CD14-positive monocyte (primary cell): Measurements from ENCODE around the gene KCNC1. TPM values are rescaled to one million over a fixed set of nuclear protein-coding genes. Genes with fewer than 3 reads are reported as not detected.

Experiments
- DNase-seq, 3 donors: peaks; one replicate each; pipeline ENCODE4 v3.0.0-alpha.2; 2011 to 2022
- H2AFZ ChIP-seq: 2 replicates; pipeline ENCODE4 v1.6.0; 2012; ENCODE audit warnings: mild to moderate bottlenecking, low read depth, low read length, inconsistent platforms; ENCODE audit not compliant: insufficient read depth, poor library complexity, severe bottlenecking
- H3K27ac ChIP-seq, 2 donors: 1 replicate in 1 of 2; 2 replicates in 1 of 2; pipeline ENCODE4 v1.5.1; 2012 to 2013; ENCODE audit warnings: low read length in 2 of 2, control low read depth in 1 of 2, inconsistent platforms in 1 of 2, low read depth in 1 of 2, mild to moderate bottlenecking in 1 of 2
- H3K27me3 ChIP-seq, 2 donors: one replicate each; pipeline versions ENCODE4 v1.6.0 to v1.6.1; 2011 to 2013; ENCODE audit warnings: low read length in 2 of 2; ENCODE audit not compliant: control insufficient read depth in 2 of 2, insufficient read depth in 2 of 2
- H3K36me3 ChIP-seq, 2 donors: replicated peaks in 1 of 2; 1 replicate in 1 of 2; 2 replicates in 1 of 2; pipeline versions ENCODE4 v1.5.1 to v1.6.1; 2012 to 2013; ENCODE audit warnings: low read length in 2 of 2, control low read depth in 1 of 2, inconsistent platforms in 1 of 2, mild to moderate bottlenecking in 1 of 2; ENCODE audit not compliant: insufficient read depth in 2 of 2, control insufficient read depth in 1 of 2
- H3K4me1 ChIP-seq, 2 donors: 1 replicate in 1 of 2; 2 replicates in 1 of 2; pipeline versions ENCODE4 v1.5.1 to v1.6.1; 2012 to 2013; ENCODE audit warnings: low read length in 2 of 2, control low read depth in 1 of 2, inconsistent platforms in 1 of 2, mild to moderate bottlenecking in 1 of 2, moderate library complexity in 1 of 2; ENCODE audit not compliant: insufficient read depth in 2 of 2, control insufficient read depth in 1 of 2
- H3K4me2 ChIP-seq: replicated peaks from 2 replicates; pipeline ENCODE3; 2012; ENCODE audit warnings: low read length, moderate library complexity, mild to moderate bottlenecking; ENCODE audit not compliant: poor library complexity, severe bottlenecking; ENCODE audit errors: extremely low read depth
- H3K4me3 ChIP-seq, 3 experiments: fragments of 200-600 bp in 1 of 3; sonication (generic) in 1 of 3; replicated peaks in 1 of 3; 1 replicate in 2 of 3; 2 replicates in 1 of 3; pipeline ENCODE4 v1.5.1; 2011 to 2013; ENCODE audit warnings: low read length in 3 of 3, mild to moderate bottlenecking in 3 of 3, control low read depth in 2 of 3, low read depth in 2 of 3, inconsistent platforms in 1 of 3, moderate library complexity in 1 of 3
- H3K79me2 ChIP-seq: 2 replicates; pipeline ENCODE4 v1.6.0; 2012; ENCODE audit warnings: mild to moderate bottlenecking, control low read depth, inconsistent platforms, low read length, moderate library complexity; ENCODE audit not compliant: insufficient read depth
- H3K9ac ChIP-seq: 2 replicates; pipeline ENCODE4 v1.6.0; 2017; ENCODE audit warnings: low read length, mild to moderate bottlenecking; ENCODE audit not compliant: insufficient read depth, poor library complexity, severe bottlenecking
- H3K9me3 ChIP-seq, 2 donors: replicated peaks in 1 of 2; 1 replicate in 1 of 2; 2 replicates in 1 of 2; pipeline versions ENCODE4 v1.5.1 to v1.6.1; 2012 to 2013; ENCODE audit warnings: low read length in 2 of 2, control low read depth in 1 of 2; ENCODE audit not compliant: control insufficient read depth in 1 of 2, insufficient read depth in 1 of 2
- H4K20me1 ChIP-seq: 2 replicates; pipeline ENCODE4 v1.6.0; 2012; ENCODE audit warnings: mild to moderate bottlenecking, low read length, control low read depth, moderate library complexity; ENCODE audit not compliant: insufficient read depth
- H3K27ac Mint-ChIP-seq, 7 donors: one replicate each; pipeline ENCODE4 v1.8.0; 2020; ENCODE audit warnings: mild to moderate bottlenecking in 7 of 7, mixed read lengths in 7 of 7, moderate library complexity in 6 of 7, inconsistent platforms in 2 of 7
- H3K27me3 Mint-ChIP-seq, 3 donors: one replicate each; pipeline ENCODE4 v1.8.0; 2021 to 2022; ENCODE audit warnings: low read depth in 3 of 3, mild to moderate bottlenecking in 3 of 3, mixed read lengths in 3 of 3, moderate library complexity in 3 of 3, inconsistent platforms in 1 of 3
- H3K36me3 Mint-ChIP-seq, 2 donors: one replicate each; pipeline ENCODE4 v1.8.0; 2020; ENCODE audit warnings: mixed read lengths in 2 of 2, inconsistent platforms in 1 of 2, mild to moderate bottlenecking in 1 of 2
- H3K4me1 Mint-ChIP-seq: one replicate; pipeline ENCODE4 v1.8.0; 2020; ENCODE audit warnings: mild to moderate bottlenecking, mixed read lengths
- H3K4me3 Mint-ChIP-seq, 2 donors: one replicate each; pipeline ENCODE4 v1.8.0; 2020; ENCODE audit warnings: mild to moderate bottlenecking in 2 of 2, mixed read lengths in 2 of 2, moderate library complexity in 1 of 2
- H3K9me3 Mint-ChIP-seq, 7 donors: one replicate each; pipeline ENCODE4 v1.8.0; 2020 to 2022; ENCODE audit warnings: mixed read lengths in 7 of 7, mild to moderate bottlenecking in 6 of 7, moderate library complexity in 6 of 7, inconsistent platforms in 2 of 7
- CTCF ChIP-seq: fragments of 200-600 bp; IDR thresholded peaks from one replicate; pipeline ENCODE4 v1.8.0; 2022; ENCODE audit warnings: antibody characterized with exemption, mild to moderate bottlenecking
- WGBS: methylation state at CpG from one replicate; pipeline ENCODE4 v1.1.5; 2013; ENCODE audit warnings: missing lambda C conversion rate; ENCODE audit not compliant: insufficient coverage; 5-methylcytosine and 5-hydroxymethylcytosine counted together
- intact Hi-C, 2 donors: fragments of 100-400 bp; cut with micrococcal nuclease; formaldehyde crosslinking; loops; one replicate each; pipeline versions ENCODE4 v1.15.0 to v1.15.1; 2023
- polyA plus RNA-seq, 3 donors: library from polyadenylated mRNA; depleted of rRNA in 1 of 3; unstranded in 2 of 3; stranded (reverse) in 1 of 3; fragments of 300-500 nt in 2 of 3; fragments of >200 nt in 1 of 3; fragmentation: Illumina TruSeq in 2 of 3; gene quantifications; 1 replicate in 2 of 3; 2 replicates in 1 of 3; pipeline ENCODE4 v1.2.3, GENCODE V29; 2012 to 2021

Gene KCNC1
- polyA plus RNA-seq, 3 donors: not detected

GRCh38 chr11:17751558-17751957 lies 17.0 kb downstream of the KCNC1 start:
- no peak overlapping the region for H3K27ac Mint-ChIP-seq
- no peak for DNase-seq
- H3K36me3 Mint-ChIP-seq: no peaks in the 10 kb centered on the region
- intact Hi-C loops: no loop called here
- H3K4me2 ChIP-seq: no peak overlapping the region
- H3K79me2 ChIP-seq: no peaks in the 10 kb centered on the region
- no peak overlapping the region for H3K4me3 ChIP-seq
- peaks cover 8 to 10% (median 8%) of the 10 kb centered on the region in 3 donors for H3K27me3 Mint-ChIP-seq
- no peaks in the 10 kb centered on the region for H3K4me1 ChIP-seq
- H3K4me1 Mint-ChIP-seq: no peaks in the 10 kb centered on the region
- no peaks in the 10 kb centered on the region for H3K9me3 ChIP-seq
- no peak overlapping the region for H2AFZ ChIP-seq
- no peak overlapping the region for H3K9ac ChIP-seq
- no peaks in the 10 kb centered on the region for H3K36me3 ChIP-seq
- H3K9me3 Mint-ChIP-seq: no peaks in the 10 kb centered on the region
- H3K27ac ChIP-seq: no peak overlapping the region
- no peak for TF ChIP-seq CTCF
- H3K4me3 Mint-ChIP-seq: no peak overlapping the region
- WGBS: 30% methylated on average over 2 of the region's 2 CpGs
- H4K20me1 ChIP-seq: no peaks in the 10 kb centered on the region
- H3K27me3 ChIP-seq: no peaks in the 10 kb centered on the region

- no peak for TF ChIP-seq CTCF
- H2AFZ ChIP-seq: no peak overlapping the region
- no peaks in the 10 kb centered on the region for H3K4me1 Mint-ChIP-seq
- no peaks in the 10 kb centered on the region for H3K36me3 Mint-ChIP-seq
- no peaks in the 10 kb centered on the region for H3K79me2 ChIP-seq
- 94% methylated on average over 7 of the region's 7 CpGs for WGBS
- no peak overlapping the region for H3K4me3 Mint-ChIP-seq
- H3K27ac Mint-ChIP-seq: no peak overlapping the region
- H3K9ac ChIP-seq: no peak overlapping the region
- no peaks in the 10 kb centered on the region for H3K27me3 ChIP-seq
- no peaks in the 10 kb centered on the region for H3K36me3 ChIP-seq
- H3K27ac ChIP-seq: no peak overlapping the region
- H3K9me3 Mint-ChIP-seq: no peaks in the 10 kb centered on the region
- H3K4me2 ChIP-seq: no peak overlapping the region
- intact Hi-C loops: no loop called here
- H3K9me3 ChIP-seq: no peaks in the 10 kb centered on the region
- no peaks in the 10 kb centered on the region for H4K20me1 ChIP-seq
- no peak overlapping the region for H3K4me3 ChIP-seq
- peaks cover 8 to 10% (median 8%) of the 10 kb centered on the region in 3 donors for H3K27me3 Mint-ChIP-seq
- no peak for DNase-seq
- no peaks in the 10 kb centered on the region for H3K4me1 ChIP-seq
These were observed 17.6 kb downstream of the KCNC1 start for GRCh38 chr11:17752144-17752543.
